HG02973 (cell line): ENCODE data around the gene DNAJC2.
A peak's percentile ranks its signal among the peaks of the same experiment; 100 is the strongest.
"Not testable (repeated sequence)": the region's sequence is repeated elsewhere in the genome, so short reads cannot be mapped to it uniquely, and the experiment has no call there.

Source experiments
- ATAC-seq: cut with Tn5 transposase; IDR thresholded peaks from one replicate; pipeline ENCODE4 v1.9.1; 2021; ENCODE audit warnings: moderate library complexity; ENCODE audit not compliant: unreplicated experiment

The DNAJC2 gene

GRCh38 chr7:103343332-103343731, 1.2 kb downstream of the DNAJC2 start:
- ATAC-seq, result no peak

GRCh38 chr7:103341466-103341865, 3.1 kb downstream of the DNAJC2 start:
- no peak for ATAC-seq

- no peak for ATAC-seq
Observed at GRCh38 chr7:103338864-103339263, 5.7 kb downstream of the DNAJC2 start.

DNA sequence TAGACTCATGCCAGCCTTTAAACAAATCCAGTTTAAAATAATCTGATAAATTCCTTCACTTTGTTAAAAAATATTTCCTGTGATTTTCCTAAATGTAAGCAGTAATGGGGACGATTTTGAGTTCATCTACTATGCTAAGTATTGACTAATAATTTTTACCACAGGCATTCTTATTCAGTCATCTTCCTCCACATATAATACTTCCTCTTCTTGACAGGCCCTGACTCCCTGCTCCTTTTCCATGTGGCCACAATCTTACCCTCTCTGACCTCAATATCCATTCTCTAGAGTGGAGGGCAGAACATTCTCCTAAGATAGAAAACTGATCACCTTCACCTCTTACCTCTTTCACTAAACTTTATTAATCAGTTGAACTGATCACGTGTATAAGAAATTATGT, 7.8 kb downstream of the DNAJC2 start:
- ATAC-seq, result no peak

DNA sequence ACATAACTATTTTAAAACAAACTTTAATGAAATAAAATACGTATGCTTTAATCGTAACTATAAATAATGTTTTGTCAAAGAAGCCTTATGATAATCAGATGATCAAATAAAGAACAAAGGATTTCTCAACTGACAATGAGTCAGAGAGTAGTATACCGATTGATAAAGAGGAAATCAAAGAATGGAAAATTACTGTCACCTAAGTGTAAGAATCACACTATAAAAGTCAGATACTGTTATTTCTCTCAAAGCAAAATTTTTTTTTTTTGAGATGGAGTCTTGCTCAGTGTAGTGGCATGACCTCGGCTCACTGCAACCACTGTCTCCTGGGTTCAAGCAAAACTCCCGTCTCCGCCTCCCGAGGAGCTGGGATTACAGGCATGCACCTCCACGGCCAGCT, 18.8 kb downstream of the DNAJC2 start:
- no peak for ATAC-seq

DNA sequence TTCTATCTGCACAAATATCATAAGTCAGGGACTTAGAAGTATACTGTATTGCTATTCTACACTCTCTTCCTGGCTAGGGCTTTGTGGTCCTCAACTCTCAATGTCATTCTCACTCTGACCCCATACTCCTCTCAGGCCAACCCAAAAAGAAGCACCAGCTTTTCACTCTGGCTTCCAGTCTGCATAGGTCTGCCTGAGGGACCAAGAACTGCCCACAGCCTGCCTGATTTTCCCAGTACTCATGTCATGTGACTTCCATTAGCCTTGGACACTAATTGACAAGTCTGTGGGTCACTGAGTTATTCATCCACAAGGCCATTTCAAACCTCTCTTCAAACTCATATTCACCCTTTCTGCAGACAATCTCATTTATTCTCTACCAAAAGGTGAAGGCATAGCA, 27.6 kb downstream of the DNAJC2 start:
- ATAC-seq, result no peak

DNA sequence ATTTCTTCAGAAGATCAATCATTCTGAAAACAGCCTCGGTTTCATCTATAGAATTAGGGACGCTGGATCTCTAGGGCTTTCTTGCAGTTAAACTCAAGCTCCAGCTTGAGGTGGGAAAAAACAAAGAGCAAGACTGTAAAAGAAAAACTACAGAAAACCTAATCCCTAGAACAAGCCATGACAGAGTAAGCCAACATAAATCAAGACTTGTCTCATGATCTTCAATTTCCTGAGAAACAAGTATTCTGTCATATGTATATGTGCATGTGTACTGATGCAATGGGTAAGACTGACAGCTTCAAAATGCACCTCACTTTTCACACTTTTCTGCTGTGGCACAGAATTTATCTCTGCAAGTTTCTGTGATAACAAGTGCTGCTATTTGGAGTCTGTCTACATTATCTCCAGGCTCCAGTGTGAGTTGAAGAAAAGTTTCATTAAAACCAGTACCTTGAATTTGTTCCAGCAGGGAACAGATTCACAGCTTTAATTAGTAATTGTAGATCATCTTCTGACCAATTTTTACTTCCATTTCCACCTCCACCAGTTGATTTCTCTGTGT, 28.1 kb downstream of the DNAJC2 start:
- ATAC-seq, result no peak

- ATAC-seq, result no peak
Observed at GRCh38 chr7:103314852-103315251, 29.7 kb downstream of the DNAJC2 start.

DNA sequence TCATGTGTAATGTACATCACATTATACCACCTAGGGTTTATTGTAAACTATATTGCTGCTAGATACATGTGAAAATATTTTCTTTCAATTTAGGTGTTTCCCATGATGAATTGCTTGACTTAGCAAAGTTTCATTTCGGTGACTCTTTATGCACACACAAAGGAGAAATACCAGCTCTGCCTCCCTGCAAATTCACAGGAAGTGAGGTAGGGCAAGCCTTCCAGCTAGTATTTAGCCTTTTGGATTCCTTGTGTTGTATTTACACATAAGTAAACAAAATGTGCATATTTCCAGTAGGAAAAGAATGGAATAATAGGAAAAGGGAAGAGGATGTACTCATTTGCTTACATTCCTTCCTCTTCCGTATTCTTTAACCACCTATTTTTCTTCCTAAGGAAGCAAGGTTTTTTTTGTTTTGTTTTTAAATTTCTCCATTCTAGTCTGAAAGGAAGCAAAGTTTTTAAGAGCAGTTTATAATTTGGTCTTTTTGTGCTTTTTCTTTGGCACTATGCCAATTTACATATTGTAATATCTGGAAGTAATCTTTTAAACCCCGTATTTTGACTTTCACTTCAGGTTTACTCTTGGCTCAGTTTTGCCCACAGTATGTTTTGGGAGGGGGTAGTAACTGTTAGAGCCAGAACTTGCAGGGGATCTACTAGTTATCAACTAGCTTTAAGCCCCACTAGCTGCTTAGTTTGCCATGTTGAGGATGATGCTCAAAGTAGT, 36.9 kb downstream of the DNAJC2 start:
- no peak for ATAC-seq

DNA sequence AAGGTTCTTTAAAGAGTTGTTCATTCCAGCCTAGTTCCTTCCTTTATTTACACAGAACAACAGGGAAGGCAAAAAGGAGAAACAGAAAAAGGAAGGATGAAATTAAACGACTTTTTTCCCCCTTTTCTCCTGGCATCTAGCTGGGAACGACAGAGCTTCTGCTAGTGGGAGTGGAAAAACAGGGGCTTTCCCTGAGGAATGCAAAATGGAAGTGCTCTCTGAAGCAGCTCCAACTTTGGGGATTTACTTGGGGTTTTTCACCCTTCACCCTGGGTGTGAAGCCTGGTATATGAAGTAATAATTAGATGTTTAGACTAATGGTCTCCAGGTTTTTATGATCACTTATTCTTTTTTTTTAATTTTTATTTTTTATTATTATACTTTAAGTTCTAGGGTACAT, 43.1 kb downstream of the DNAJC2 start:
- ATAC-seq, result no peak

DNA sequence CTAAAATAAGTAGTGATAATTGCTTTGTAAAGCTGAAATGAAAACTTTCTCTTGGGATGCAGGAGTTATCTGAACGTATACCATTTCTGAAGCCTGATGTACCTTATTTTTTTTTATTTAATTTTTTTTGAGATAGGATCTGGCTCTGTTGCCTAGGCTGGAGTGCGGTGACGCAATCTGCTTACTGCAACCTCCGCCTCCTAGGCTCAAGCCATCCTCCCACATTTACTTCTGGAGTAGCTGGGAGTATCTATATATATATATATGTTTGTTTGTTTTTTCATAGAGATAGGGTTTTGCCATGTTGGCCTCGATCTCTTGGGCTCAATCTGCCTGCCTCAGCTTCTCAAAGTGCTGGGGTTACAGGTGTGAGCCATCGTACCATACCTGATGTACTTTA, 44.9 kb downstream of the DNAJC2 start:
- ATAC-seq, result no peak

- no peak for ATAC-seq
Observed at GRCh38 chr7:103297837-103298179, 46.8 kb downstream of the DNAJC2 start.

- peak; percentile 94 for ATAC-seq
Observed at GRCh38 chr7:103296901-103297836, 47.4 kb downstream of the DNAJC2 start, which contains the start of gene PMPCB. PMPCB (plus strand) TSS chr7:103297435; CDS start chr7:103297460, 25 bp downstream.

- no peak for ATAC-seq
Observed at GRCh38 chr7:103293526-103293925, 51.0 kb downstream of the DNAJC2 start.

DNA sequence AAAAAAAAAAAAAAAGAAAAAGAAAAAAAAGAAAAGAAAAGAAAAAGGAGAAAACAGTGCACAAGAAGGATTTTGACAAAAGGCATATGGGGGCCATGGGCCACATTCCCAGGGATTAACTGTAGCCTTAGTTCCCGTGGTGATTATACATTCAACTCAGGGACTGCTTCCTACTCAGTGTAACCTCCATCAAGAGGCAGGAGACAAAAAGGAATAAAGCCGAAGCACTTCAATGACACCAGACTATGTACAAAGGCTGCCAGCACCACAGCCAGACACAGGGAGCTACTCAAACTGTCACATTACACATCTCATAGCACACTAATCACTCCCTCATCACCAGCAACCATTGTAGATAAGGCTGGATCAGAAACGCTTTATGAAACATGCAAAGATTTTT, 52.4 kb downstream of the DNAJC2 start:
- ATAC-seq, result no peak

DNA sequence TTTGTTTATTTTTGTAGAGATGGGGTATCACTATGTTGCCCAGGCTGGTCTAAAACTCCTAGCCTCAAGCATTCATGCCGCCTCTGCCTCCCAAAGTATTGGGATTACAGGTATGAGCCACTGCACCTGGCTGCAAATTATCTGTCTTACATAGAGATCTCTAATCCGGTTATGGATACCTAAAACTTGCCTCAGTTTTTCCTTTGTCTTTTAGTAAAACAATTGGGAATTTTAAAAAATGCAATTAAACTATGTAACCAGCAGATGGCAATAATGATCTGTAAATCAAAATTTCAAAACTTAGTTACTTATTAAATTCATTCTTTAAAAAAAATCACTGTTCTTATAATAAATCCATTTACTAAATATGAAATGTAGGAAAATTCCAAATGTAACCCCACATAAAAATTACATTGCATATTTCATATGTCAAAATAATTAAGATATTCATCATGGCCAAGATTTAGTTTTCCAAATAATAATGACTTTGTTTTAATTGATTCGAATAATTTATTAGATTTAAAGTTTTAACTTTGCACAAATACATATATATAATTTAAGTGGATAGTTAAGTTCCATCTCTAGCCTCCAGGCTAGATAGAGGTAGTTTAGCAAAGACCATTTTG, 61.7 kb downstream of the DNAJC2 start:
- not testable (repeated sequence) for ATAC-seq

DNA sequence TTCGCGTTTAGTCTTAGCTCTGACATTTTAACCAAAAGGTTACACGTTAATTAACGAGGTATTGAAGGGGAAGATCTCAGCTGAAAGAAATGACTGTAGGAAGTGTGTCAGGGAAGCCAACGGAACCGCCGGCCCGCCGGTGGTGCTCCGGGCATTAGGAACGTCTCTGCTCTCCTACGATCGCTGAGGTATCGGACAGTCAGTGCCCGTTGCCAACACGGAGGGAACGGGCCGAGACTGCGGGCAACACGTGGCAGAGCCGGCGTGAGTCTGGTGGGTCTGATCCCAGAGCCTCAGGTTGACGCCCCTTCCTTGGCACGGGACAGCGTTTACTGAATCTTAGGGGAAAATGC, 63.8 kb downstream of the DNAJC2 start:
- peak; percentile 16 for ATAC-seq

DNA sequence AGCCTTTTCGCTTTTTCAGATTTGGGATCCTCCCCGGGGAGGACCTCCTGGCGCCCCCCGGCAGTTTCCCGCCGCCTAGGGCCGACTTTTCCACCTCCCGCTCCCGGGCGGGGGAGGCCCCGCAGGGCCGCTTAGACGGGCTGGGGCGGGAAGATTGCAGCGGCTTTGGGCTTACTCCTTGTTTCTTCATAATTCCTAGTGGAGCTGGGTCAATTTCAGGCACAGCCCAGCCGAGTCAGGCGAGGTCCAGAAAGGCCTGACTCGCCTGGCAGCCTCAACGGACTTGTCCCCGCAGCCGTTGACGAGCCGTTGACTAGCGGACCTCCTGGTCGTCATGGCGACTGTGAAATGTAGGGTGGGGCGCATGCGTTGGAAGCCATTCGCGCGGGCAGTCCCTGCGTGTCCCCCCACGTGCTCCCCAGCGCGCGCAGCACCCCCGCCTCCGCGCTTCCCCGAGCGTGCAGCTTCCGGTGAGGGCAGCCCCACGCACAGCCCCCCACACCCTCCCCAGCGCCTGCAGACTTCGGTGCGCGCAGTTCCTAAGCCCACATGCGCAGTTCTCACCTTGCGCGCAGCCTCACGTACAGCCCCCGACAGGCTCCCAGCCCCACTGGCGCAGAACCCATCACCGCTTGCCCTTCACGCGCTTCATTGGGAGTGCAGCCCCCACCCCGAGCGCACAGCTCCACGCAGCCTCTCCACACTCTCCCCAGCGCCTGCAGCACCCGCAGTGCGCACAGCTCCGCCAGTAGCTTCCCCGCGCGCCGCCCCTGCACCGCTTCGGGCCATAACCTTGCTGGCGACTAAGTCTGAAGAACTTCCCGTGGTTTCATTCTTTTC, 64.4 kb downstream of the DNAJC2 start:
- ATAC-seq, result peak; percentile 91

DNA sequence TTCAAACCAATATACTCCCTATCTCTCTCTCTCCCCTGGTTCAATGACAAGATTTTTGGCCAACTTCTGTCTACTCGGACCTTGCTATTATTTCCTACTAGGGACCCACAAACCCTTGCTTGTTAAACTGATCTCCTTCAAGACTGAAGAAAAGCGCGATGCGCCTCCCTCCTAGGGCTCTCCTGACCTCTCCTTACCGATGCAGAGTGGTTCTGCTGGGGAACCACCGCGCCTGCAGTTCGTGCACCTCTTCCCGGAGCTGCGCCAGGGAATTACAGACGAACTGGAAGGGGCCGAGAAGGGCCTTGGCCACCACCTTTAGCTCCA, 65.0 kb downstream of the DNAJC2 start:
- peak; percentile 41 for ATAC-seq

- ATAC-seq, result not testable (repeated sequence)
Observed at GRCh38 chr7:103278195-103278594, 66.4 kb downstream of the DNAJC2 start.

- ATAC-seq, result not testable (repeated sequence)
Observed at GRCh38 chr7:103274867-103275266, 69.7 kb downstream of the DNAJC2 start.
